GM12891 (cell line): Measurements from ENCODE around the gene YBX2.

Experiments used
- PAX5 ChIP-seq: IDR thresholded peaks from 2 replicates; pipeline ENCODE4 v1.6.1; 2011; ENCODE audit warnings: low read length, moderate library complexity, mild to moderate bottlenecking; ENCODE audit not compliant: insufficient read depth, severe bottlenecking
- POLR2A ChIP-seq: IDR thresholded peaks from 2 replicates; pipeline ENCODE4 v1.6.1; 2011; ENCODE audit warnings: low read depth, low read length, control low read depth
- POLR2AphosphoS5 ChIP-seq: IDR thresholded peaks from 2 replicates; pipeline ENCODE4 v1.6.1; 2011; ENCODE audit warnings: low read depth, low read length, control low read depth
- TAF1 ChIP-seq: IDR thresholded peaks from 2 replicates; pipeline ENCODE4 v1.6.1; 2011; ENCODE audit warnings: low read depth, low read length, control low read depth

GRCh38 chr17:7290166-7290565, 4.3 kb downstream of the YBX2 start:
- TF ChIP-seq POLR2A (no peak), POLR2AphosphoS5 (no peak), TAF1 (no peak), PAX5 (no peak)
